HG03025 (cell line): Measurements from ENCODE around the gene SP8.

Experiments
- ATAC-seq: cut with Tn5 transposase; IDR thresholded peaks from one replicate; pipeline ENCODE4 v1.9.1; 2021; ENCODE audit warnings: mild to moderate bottlenecking, moderate library complexity; ENCODE audit not compliant: unreplicated experiment, low FRiP score

The SP8 gene

DNA sequence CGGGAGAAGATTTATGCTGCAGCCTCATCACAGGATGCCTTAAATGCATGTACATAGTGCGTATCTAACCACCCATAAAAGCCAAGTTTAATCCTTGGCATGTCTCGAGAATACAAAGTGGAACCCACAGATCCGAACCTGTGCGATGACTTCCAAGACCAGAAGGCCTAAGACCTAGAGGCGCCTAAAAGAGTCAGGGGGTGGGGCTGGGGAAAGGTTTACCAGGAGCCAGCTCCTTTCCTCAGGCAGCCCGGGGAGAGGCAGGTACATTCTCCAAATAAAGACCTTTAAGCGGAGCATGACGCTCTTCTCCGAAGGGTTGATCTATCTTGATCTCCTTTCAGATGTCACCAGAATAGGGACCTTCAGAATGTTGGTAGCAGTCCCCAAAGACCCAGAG is 9.7 kb downstream of the SP8 start:
- ATAC-seq: no peak

- no peak for ATAC-seq
Measured at GRCh38 chr7:20776214-20776911, 10.3 kb downstream of the SP8 start.

DNA sequence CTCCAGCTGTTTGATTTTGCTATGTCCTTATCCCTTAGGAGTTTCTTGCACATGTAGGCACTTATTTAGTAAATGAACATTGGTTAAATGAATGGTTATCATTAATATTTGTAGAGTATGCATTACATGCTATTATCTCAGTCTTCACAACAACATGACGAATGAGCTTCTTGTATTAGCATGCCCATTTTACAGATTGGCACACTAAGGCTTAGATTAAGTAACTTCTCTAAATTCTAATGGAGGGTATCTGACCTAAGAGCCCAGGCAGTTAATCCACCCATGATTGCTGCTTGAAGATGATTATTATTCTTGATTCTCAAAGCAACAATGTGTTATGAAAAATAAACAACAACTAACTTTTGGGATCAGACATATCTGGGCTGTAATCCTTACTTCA is 32.7 kb downstream of the SP8 start:
- ATAC-seq: no peak

- no peak for ATAC-seq
Measured at GRCh38 chr7:20749906-20750305, 36.8 kb downstream of the SP8 start.

DNA sequence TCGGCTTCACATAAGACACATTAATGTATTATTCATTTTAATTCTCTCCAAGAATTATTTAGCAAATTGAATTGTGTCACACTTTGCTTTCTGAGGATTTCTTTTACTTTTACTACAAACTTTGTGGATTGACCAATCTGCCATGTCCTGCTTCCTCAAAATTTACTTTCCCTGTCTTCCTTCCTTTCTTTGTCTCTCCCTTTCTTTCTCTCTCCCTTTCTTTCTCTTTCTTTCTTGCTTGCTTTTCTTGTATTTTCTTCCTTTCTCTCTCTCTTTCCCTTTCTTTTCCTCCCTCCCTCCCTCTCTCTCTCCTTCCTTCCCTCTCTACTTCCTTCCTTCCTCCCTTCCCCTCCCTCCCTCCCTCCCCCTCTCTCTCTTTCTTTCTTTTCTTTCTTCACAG is 37.8 kb downstream of the SP8 start:
- ATAC-seq: no peak

DNA sequence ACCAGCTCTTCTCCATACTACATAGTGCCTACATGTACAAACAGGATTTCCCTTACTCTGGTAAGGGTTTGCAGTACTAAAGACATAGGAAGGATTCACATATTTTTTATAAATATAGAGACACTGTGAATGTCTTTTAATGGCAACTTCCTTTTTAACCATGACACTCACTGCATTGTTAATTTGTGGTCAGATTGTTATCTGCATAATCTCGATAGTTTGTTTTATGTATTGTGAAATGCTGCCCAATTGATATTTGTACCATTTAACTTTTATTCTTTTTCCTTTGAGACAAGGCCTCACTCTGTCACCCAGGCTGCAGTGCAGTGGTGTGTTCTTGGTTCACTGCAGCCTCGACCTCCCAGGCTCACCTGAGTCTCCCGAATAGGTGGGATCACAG is 39.7 kb downstream of the SP8 start:
- no peak for ATAC-seq

DNA sequence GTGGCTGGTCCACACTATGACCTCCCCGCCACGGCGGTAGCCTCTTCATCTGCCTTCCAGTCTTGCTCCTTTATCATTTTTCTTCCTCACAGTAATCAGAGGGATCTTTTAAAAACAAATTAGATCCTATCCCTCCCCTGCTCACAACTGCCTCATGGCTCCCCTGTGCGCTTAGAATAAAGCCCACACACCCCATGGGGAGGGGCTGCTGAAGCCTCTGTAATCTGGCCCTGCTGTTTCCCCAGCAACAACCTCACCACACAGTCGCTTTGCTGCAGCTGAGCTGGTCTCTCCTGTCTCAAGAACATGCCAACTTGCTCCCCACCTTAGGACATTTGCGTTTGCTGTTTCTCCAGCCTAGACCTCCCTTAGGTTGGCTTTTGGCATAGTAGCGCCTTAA is 41.0 kb downstream of the SP8 start:
- no peak for ATAC-seq

DNA sequence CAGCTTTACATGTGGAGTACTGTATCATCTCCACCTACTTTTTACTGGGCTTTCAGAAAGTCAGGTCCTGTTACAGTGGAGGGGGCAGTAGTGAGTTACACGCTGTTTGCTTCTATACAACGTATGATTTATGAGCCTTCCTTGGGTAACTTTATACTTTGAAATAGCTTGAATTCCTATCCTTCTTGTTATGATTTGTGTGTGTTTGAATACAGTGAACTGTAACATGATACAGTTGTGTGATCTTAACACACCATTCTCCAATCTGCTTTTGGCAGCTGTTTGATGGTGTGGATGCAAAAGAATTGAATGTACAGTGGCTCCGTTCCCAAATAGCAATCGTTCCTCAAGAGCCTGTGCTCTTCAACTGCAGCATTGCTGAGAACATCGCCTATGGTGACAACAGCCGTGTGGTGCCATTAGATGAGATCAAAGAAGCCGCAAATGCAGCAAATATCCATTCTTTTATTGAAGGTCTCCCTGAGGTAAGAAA is 41.7 kb downstream of the SP8 start:
- ATAC-seq: no peak

- ATAC-seq: no peak
Measured at GRCh38 chr7:20742913-20743312, 43.8 kb downstream of the SP8 start.

- no peak for ATAC-seq
Measured at GRCh38 chr7:20741801-20742200, 44.9 kb downstream of the SP8 start.

DNA sequence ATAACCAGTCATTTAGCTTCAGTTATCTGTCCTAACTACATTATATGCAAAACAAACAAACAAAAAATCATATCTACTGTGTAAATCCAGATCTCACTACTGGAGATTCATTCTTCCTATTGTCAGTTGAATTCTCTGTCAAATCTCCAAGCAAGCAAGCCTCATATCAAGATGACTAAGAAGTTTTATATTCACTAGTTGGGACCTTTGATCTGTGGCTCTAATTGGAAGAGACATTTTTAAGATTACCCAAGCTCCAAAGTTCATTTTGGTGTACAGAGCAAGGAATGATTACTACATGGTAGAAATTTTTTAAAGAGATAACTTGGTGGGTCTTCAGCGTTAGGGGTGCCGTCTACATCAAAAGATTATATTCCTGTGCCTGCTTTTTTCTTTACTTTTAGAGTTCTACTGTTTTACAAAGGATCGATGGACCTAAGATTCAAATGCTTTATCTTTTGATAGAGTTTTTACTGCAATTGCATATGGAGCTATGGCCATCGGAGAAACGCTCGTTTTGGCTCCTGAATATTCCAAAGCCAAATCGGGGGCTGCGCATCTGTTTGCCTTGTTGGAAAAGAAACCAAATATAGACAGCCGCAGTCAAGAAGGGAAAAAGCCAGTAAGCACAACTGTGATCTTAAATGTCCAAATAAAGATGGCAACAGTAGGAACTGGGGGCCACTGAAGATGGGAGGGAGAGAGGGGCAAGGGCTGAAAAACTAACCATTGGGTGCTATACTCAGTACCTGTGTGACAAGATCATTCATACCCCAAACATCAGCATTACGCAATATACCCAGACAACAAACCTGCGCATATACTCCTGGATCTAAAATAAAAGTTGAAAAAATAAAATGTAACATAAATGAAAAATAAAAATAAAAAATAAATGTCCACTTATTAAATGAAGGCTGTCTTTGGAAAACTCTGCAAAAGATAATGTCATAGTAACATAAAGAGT is 47.9 kb downstream of the SP8 start:
- ATAC-seq: no peak

- no peak for ATAC-seq
Measured at GRCh38 chr7:20737840-20738448, 48.7 kb downstream of the SP8 start.

DNA sequence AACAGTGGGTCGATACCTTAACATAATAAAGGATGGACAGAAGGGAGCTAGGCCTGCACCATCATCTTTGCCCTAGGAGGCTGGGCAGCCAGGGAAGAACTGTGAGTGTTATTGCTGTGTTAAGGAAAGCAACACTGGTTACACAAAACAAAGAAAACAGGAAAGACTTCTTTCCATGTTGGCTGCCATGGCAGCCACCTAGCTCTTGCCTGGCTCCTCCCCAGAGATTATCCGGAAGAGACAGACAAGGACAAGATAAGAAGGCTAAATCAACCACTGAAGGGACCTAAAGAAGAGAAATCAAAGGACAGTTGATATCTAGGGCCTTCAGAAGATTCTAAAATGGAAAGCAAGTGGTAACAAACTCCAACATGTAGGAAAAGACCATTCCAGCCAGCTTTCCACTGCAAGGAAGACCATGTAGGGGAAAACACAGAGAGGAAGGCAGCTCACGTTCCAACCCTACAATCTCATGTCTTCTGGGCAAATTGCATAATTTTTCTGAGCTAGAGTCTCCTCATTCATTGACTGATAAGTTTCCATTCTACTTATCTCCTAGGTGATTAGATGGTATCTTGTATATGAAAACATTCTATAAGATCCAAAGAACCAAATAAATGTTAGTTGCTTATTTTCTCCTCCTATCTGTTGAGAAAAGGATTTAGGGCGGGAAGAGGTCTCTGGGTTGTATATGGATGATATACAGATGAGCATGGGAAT is 51.2 kb downstream of the SP8 start:
- no peak for ATAC-seq
